NCI-H226 (cell line): ENCODE measurements around the gene GRID1.
A peak's percentile ranks its signal among the peaks of the same experiment; 100 is the strongest.

Experiments used
- DNase-seq: peaks from one replicate; pipeline ENCODE4 v3.0.0-alpha.2; 2015

GRID1 gene

GRCh38 chr10:86366033-86366901, at the start of gene GRID1:
GRID1 (minus strand) TSS chr10:86366795.
- no peak for DNase-seq

- no peak for DNase-seq
These were observed 49.0 kb upstream of the GRID1 start for GRCh38 chr10:86415583-86415982.

GRCh38 chr10:86415116-86415515, 48.5 kb upstream of the GRID1 start:
- no peak for DNase-seq

GRCh38 chr10:86413046-86413728, 46.6 kb upstream of the GRID1 start:
- no peak for DNase-seq

GRCh38 chr10:86411852-86412560, 45.4 kb upstream of the GRID1 start:
- no peak for DNase-seq

GRCh38 chr10:86411281-86411841, 44.8 kb upstream of the GRID1 start:
- peak; percentile 88 for DNase-seq

GRCh38 chr10:86410542-86411124, 44.0 kb upstream of the GRID1 start:
- peak; percentile 85 for DNase-seq

GRCh38 chr10:86409183-86409582, 42.6 kb upstream of the GRID1 start:
- no peak for DNase-seq

GRCh38 chr10:86403183-86403797, 36.7 kb upstream of the GRID1 start:
- no peak for DNase-seq

- DNase-seq, result no peak
These were observed 35.8 kb upstream of the GRID1 start for GRCh38 chr10:86402283-86402941.

GRCh38 chr10:86401588-86402282, 35.1 kb upstream of the GRID1 start:
- DNase-seq, result no peak

GRCh38 chr10:86400705-86401587, 34.4 kb upstream of the GRID1 start:
- no peak for DNase-seq

GRCh38 chr10:86399879-86400704, 33.5 kb upstream of the GRID1 start:
- peak; percentile 97 for DNase-seq

- no peak for DNase-seq
These were observed 32.9 kb upstream of the GRID1 start for GRCh38 chr10:86399514-86399878.

GRCh38 chr10:86397120-86397519, 30.5 kb upstream of the GRID1 start:
- DNase-seq, result no peak

- DNase-seq, result no peak
These were observed 27.4 kb upstream of the GRID1 start for GRCh38 chr10:86393862-86394455.

- DNase-seq, result no peak
These were observed 26.8 kb upstream of the GRID1 start for GRCh38 chr10:86393362-86393761.

- DNase-seq, result no peak
These were observed 26.1 kb upstream of the GRID1 start for GRCh38 chr10:86392723-86393094.
